Measurements from ENCODE around the gene HERPUD2.

DNA sequence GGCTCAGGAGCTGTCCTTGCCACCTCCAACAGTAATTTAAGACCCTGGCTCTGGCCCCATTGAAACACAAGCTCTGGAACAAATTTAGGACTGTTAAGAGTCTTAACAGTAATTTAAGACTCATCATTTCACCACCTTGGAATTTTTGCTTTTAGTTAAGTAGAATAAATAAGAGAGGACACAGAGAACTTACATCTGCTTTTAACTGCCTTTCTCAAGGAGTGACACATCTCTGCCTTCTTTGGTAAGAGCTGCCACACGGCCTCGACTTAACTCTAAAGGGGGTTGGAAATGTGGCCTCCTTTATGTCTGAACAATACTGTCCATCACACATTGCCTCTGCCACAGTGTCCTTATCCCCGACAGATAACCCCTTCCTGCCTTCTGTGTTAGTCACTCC lies 77.9 kb downstream of the HERPUD2 start:
- TF ChIP-seq, protein P1, sequence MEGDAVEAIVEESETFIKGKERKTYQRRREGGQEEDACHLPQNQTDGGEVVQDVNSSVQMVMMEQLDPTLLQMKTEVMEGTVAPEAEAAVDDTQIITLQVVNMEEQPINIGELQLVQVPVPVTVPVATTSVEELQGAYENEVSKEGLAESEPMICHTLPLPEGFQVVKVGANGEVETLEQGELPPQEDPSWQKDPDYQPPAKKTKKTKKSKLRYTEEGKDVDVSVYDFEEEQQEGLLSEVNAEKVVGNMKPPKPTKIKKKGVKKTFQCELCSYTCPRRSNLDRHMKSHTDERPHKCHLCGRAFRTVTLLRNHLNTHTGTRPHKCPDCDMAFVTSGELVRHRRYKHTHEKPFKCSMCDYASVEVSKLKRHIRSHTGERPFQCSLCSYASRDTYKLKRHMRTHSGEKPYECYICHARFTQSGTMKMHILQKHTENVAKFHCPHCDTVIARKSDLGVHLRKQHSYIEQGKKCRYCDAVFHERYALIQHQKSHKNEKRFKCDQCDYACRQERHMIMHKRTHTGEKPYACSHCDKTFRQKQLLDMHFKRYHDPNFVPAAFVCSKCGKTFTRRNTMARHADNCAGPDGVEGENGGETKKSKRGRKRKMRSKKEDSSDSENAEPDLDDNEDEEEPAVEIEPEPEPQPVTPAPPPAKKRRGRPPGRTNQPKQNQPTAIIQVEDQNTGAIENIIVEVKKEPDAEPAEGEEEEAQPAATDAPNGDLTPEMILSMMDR (IDR thresholded peaks at IDR 0.05; ENCODE audit: insufficient read depth, low read depth, low read length) = no peak
- no peak for TF ChIP-seq EZH2 (IDR thresholded peaks at IDR 0.05; ENCODE audit: insufficient read depth, low read length)

Data from astrocyte (in vitro differentiated cells and primary cell).